B cell (primary cell): ENCODE measurements around the gene DGCR2. TPM values are rescaled to one million over a fixed set of nuclear protein-coding genes. Genes with fewer than 3 reads are reported as not detected.

Source experiments
- ATAC-seq: fragments of 200-7000 bp; cut with Tn5 transposase; one replicate; pipeline ENCODE4 v1.10.0; 2021; ENCODE audit warnings: low read depth, mild to moderate bottlenecking, moderate number of reproducible peaks, moderate library complexity
- CTCF ChIA-PET: fragments of 350-600 bp; sonication (Branson Sonifier 250); formaldehyde crosslinking; loops from one replicate; lab custom pipeline; 2021; ENCODE audit warnings: antibody characterized with exemption, inconsistent platforms; lab: Charles Lee
- POLR2A ChIA-PET: fragments of 350-600 bp; sonication (Branson Sonifier 250); formaldehyde crosslinking; loops from one replicate; lab custom pipeline; 2021; ENCODE audit warnings: antibody characterized with exemption; lab: Charles Lee
- DNase-seq: peaks from one replicate; pipeline ENCODE4 v3.0.0; 2013
- H2AFZ ChIP-seq: 2 replicates; pipeline ENCODE4 v1.6.1; 2012; ENCODE audit warnings: mild to moderate bottlenecking, low read depth, low read length; ENCODE audit not compliant: insufficient read depth, poor library complexity, severe bottlenecking
- H3K27ac ChIP-seq, 2 donors: 1 replicate in 1 of 2; 2 replicates in 1 of 2; pipeline ENCODE4 v1.5.1; 2012 to 2013; ENCODE audit warnings: low read length in 2 of 2, mild to moderate bottlenecking in 2 of 2, moderate library complexity in 1 of 2
- H3K27me3 ChIP-seq, 4 experiments: fragments of 200-600 bp in 1 of 4; sonication (generic) in 1 of 4; replicated peaks in 1 of 4; 1 replicate in 2 of 4; 2 replicates in 2 of 4; pipeline versions ENCODE4 v1.6.1 to v1.7.0; 2013 to 2016; ENCODE audit warnings: low read length in 3 of 4, mild to moderate bottlenecking in 2 of 4, mixed read lengths in 1 of 4, moderate library complexity in 1 of 4; ENCODE audit not compliant: insufficient read depth in 4 of 4, control insufficient read depth in 3 of 4; ENCODE audit errors: control extremely low read depth in 1 of 4
- H3K36me3 ChIP-seq, 2 experiments: replicated peaks in 1 of 2; 1 replicate in 1 of 2; 2 replicates in 1 of 2; pipeline versions ENCODE4 v1.6.1 to v1.7.1; 2013; ENCODE audit warnings: low read length in 1 of 2; ENCODE audit not compliant: insufficient read depth in 2 of 2, control insufficient read depth in 1 of 2; ENCODE audit errors: control extremely low read depth in 1 of 2, extremely low read depth in 1 of 2
- H3K4me1 ChIP-seq, 2 donors: fragments of 200-600 bp in 1 of 2; sonication (generic) in 1 of 2; 1 replicate in 1 of 2; 2 replicates in 1 of 2; pipeline versions ENCODE4 v1.5.1 to v1.6.1; 2013 to 2017; ENCODE audit warnings: low read length in 2 of 2; ENCODE audit not compliant: control insufficient read depth in 2 of 2, insufficient read depth in 2 of 2
- H3K4me2 ChIP-seq: replicated peaks from 2 replicates; pipeline ENCODE3; 2012; ENCODE audit warnings: mild to moderate bottlenecking, low read depth, low read length; ENCODE audit not compliant: poor library complexity, severe bottlenecking
- H3K4me3 ChIP-seq, 5 experiments: fragments of 200-600 bp in 1 of 5; sonication (generic) in 1 of 5; 1 replicate in 3 of 5; 2 replicates in 2 of 5; pipeline versions ENCODE4 v1.5.1 to v1.7.0; 2011 to 2016; ENCODE audit warnings: low read length in 4 of 5, mild to moderate bottlenecking in 4 of 5, low read depth in 2 of 5, control low read depth in 1 of 5, moderate library complexity in 1 of 5; ENCODE audit not compliant: insufficient read depth in 1 of 5; ENCODE audit errors: control extremely low read depth in 1 of 5, extremely low read depth in 1 of 5
- H3K79me2 ChIP-seq: fragments of 200-600 bp; sonication (generic); one replicate; pipeline ENCODE4 v1.6.0; 2016; ENCODE audit warnings: low read length; ENCODE audit not compliant: control insufficient read depth, insufficient read depth
- H3K9ac ChIP-seq: fragments of 200-600 bp; sonication (generic); 2 replicates; pipeline ENCODE4 v1.6.1; 2017; ENCODE audit warnings: mild to moderate bottlenecking, low read length, moderate library complexity
- H3K9me3 ChIP-seq, 3 donors: one replicate each; pipeline versions ENCODE4 v1.6.1 to v1.7.1; 2013; ENCODE audit warnings: low read length in 2 of 3; ENCODE audit not compliant: control insufficient read depth in 2 of 3, insufficient read depth in 1 of 3; ENCODE audit errors: control extremely low read depth in 1 of 3
- H4K20me1 ChIP-seq: 2 replicates; pipeline ENCODE4 v1.6.0; 2012; ENCODE audit warnings: mild to moderate bottlenecking, low read length; ENCODE audit not compliant: insufficient read depth, control insufficient read depth, poor library complexity, severe bottlenecking
- H3K27ac Mint-ChIP-seq: one replicate; pipeline ENCODE4 v1.8.0; 2021; ENCODE audit warnings: mixed read lengths
- H3K27me3 Mint-ChIP-seq: one replicate; pipeline ENCODE4 v1.8.0; 2021; ENCODE audit warnings: mixed read lengths
- H3K4me1 Mint-ChIP-seq: one replicate; pipeline ENCODE4 v1.8.0; 2021; ENCODE audit warnings: mixed read lengths
- H3K4me3 Mint-ChIP-seq: one replicate; pipeline ENCODE4 v1.8.0; 2021; ENCODE audit warnings: mixed read lengths
- H3K9me3 Mint-ChIP-seq: one replicate; pipeline ENCODE4 v1.8.0; 2022; ENCODE audit warnings: mixed read lengths; ENCODE audit not compliant: insufficient read depth
- EZH2 ChIP-seq: IDR thresholded peaks from 2 replicates; pipeline ENCODE4 v1.6.1; 2012; ENCODE audit warnings: borderline replicate concordance, low read depth, mild to moderate bottlenecking, moderate library complexity, low read length; ENCODE audit not compliant: insufficient read depth, poor library complexity, severe bottlenecking
- WGBS: methylation state at CpG from one replicate; pipeline ENCODE4 v1.1.5; 2013; ENCODE audit warnings: missing lambda C conversion rate; ENCODE audit not compliant: insufficient coverage; 5-methylcytosine and 5-hydroxymethylcytosine counted together
- intact Hi-C: fragments of 100-400 bp; cut with micrococcal nuclease; formaldehyde crosslinking; loops from one replicate; pipeline ENCODE4 v1.10.0; 2022
- polyA plus RNA-seq: library from polyadenylated mRNA; depleted of rRNA; stranded (reverse); fragments of >200 nt; gene quantifications from 2 replicates; pipeline ENCODE4 v1.2.3, GENCODE V29; 2012
- total RNA-seq, 2 donors: library from RNA; stranded (reverse); fragments of 120-200 nt in 1 of 2; gene quantifications; 1 replicate in 1 of 2; 2 replicates in 1 of 2; pipeline versions ENCODE4 v1.2.3 to v1.2.4, GENCODE V29; 2013 to 2022
- TF ChIP-seq, protein P1 (sequence below): fragments of 200-600 bp; IDR thresholded peaks from one replicate; pipeline ENCODE4 v1.8.0; 2022; ENCODE audit warnings: antibody characterized with exemption, mild to moderate bottlenecking

DGCR2 gene
- total and polyA plus RNA-seq, 2 donors (not counting 1 experiment from before 2014, with no cell fraction given), result 28.8 to 49.5 TPM

DNA sequence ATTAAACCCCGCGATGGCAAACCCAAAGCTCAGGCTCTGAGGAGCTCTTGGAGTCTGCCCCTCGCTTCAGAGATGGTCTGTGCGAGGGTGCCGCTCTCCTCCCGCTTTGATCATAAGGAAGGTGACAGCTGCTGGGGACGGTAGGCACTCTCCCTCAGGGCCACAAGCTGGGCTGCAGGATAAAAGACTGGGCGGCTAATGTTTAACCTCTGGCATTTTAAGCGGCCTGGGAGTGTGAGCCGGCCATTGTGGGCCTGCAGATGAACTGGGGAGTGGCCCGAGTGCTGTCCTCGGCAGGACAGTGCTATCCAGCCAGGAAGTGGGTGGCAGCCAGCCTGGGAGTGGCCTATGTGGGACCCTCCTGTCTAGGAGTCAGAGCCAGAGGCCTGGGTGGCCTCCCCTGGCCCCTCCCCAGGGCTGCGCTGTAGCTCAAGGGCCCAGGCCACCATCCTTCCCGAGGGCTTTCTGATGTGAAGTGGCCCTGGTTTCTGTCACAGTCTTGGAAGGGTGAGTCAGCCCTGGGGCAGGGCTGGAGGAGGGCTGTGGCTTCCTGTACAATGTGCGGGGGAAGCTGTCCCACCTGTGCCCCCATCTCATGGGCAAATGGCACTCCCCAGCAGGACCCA is 127.4 kb downstream of the DGCR2 start:
- 73% methylated on average over 14 of the region's 15 CpGs for WGBS
- Histone ChIP-seq H3K4me1 (no peaks in the 10 kb centered on the region), H3K9ac (no peak overlapping the region), H3K4me2 (no peak overlapping the region), H4K20me1 (no peaks in the 10 kb centered on the region), H3K27me3 (peaks cover 0 to 7% (median 0%) of the 10 kb centered on the region in 4 experiments), H3K27ac (no peak overlapping the region), H3K79me2 (no peaks in the 10 kb centered on the region), H3K9me3 (peaks cover 0 to 5% (median 0%) of the 10 kb centered on the region in 3 donors), H3K36me3 (no peaks in the 10 kb centered on the region), H3K4me3 (no peak overlapping the region), H2AFZ (no peak overlapping the region)
- H3K4me3 Mint-ChIP-seq, result no peak overlapping the region
- TF ChIP-seq, protein P1, sequence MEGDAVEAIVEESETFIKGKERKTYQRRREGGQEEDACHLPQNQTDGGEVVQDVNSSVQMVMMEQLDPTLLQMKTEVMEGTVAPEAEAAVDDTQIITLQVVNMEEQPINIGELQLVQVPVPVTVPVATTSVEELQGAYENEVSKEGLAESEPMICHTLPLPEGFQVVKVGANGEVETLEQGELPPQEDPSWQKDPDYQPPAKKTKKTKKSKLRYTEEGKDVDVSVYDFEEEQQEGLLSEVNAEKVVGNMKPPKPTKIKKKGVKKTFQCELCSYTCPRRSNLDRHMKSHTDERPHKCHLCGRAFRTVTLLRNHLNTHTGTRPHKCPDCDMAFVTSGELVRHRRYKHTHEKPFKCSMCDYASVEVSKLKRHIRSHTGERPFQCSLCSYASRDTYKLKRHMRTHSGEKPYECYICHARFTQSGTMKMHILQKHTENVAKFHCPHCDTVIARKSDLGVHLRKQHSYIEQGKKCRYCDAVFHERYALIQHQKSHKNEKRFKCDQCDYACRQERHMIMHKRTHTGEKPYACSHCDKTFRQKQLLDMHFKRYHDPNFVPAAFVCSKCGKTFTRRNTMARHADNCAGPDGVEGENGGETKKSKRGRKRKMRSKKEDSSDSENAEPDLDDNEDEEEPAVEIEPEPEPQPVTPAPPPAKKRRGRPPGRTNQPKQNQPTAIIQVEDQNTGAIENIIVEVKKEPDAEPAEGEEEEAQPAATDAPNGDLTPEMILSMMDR, result no peak
- intact Hi-C loops, result no loop called here
- ChIA-PET POLR2A (no interaction called here), CTCF (no interaction called here)
- H3K27ac Mint-ChIP-seq, result no peak overlapping the region
- DNase-seq (no peak), ATAC-seq (no peak)
- no peaks in the 10 kb centered on the region for H3K9me3 Mint-ChIP-seq
- no peaks in the 10 kb centered on the region for H3K4me1 Mint-ChIP-seq
- peaks cover 44% of the 10 kb centered on the region for H3K27me3 Mint-ChIP-seq

DNA sequence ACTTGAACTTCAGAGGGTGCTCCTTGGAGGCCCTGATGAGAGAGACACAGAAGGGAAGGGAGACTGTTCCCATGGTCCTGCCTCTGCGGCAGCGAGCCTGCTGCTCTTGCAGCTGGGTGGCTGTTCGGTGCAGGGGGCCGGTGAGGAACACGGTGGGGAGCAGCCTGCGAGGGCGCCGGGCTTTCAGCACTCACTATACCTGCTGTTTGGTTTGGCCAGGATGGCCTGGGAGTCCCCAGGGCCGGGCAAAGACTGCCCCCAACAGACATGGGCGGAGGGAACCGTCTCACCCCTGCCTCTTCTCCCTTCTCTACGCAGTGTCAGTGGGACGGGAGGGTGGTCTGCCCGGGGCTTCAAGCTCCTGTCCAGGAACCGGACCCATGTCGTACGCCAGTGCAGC is 128.2 kb downstream of the DGCR2 start:
- Histone ChIP-seq H3K27ac (no peak overlapping the region), H3K9ac (no peak overlapping the region), H3K4me2 (no peak overlapping the region), H3K4me3 (no peak overlapping the region), H3K27me3 (peaks cover 0 to 7% (median 0%) of the 10 kb centered on the region in 4 experiments), H4K20me1 (no peaks in the 10 kb centered on the region), H2AFZ (no peak overlapping the region), H3K36me3 (no peaks in the 10 kb centered on the region), H3K4me1 (no peaks in the 10 kb centered on the region), H3K79me2 (no peaks in the 10 kb centered on the region), H3K9me3 (peaks cover 0 to 5% (median 0%) of the 10 kb centered on the region in 3 donors)
- TF ChIP-seq, protein P1, result no peak
- no peak for TF ChIP-seq EZH2
- POLR2A ChIA-PET, result no interaction called here
- H3K27ac Mint-ChIP-seq, result no peak overlapping the region
- intact Hi-C loops, result no loop called here
- H3K27me3 Mint-ChIP-seq, result peaks cover 41% of the 10 kb centered on the region
- CTCF ChIA-PET, result no interaction called here
- WGBS, result 91% methylated on average over 17 of the region's 17 CpGs
- no peaks in the 10 kb centered on the region for H3K4me1 Mint-ChIP-seq
- no peak overlapping the region for H3K4me3 Mint-ChIP-seq
- no peaks in the 10 kb centered on the region for H3K9me3 Mint-ChIP-seq
- no peak for ATAC-seq
- DNase-seq, result no peak
